Breast epithelium (tissue), 4 donors: ENCODE results near the gene BTK. TPM values are rescaled to one million over a fixed set of nuclear protein-coding genes. Genes with fewer than 3 reads are reported as not detected.

ENCODE experiments used
- DNase-seq, 2 donors: peaks; one replicate each; pipeline ENCODE4 v3.0.0-alpha.2; 2019; ENCODE audit warnings: low spot score in 2 of 2
- H3K27ac ChIP-seq, 2 donors: fragments of 200-600 bp; sonication (generic) in 1 of 2; one replicate each; pipeline ENCODE4 v1.5.1; 2016 to 2019; ENCODE audit warnings: mild to moderate bottlenecking in 1 of 2
- H3K27me3 ChIP-seq, 2 donors: fragments of 200-600 bp; sonication (generic) in 1 of 2; one replicate each; pipeline versions ENCODE4 v1.5.1 to v1.6.0; 2017 to 2019; ENCODE audit warnings: control low read depth in 1 of 2, mild to moderate bottlenecking in 1 of 2
- H3K36me3 ChIP-seq: fragments of 200-600 bp; one replicate; pipeline ENCODE4 v1.5.1; 2019
- H3K4me1 ChIP-seq, 2 donors: fragments of 200-600 bp; sonication (generic); one replicate each; pipeline ENCODE4 v1.5.1; 2016 to 2019; ENCODE audit warnings: control low read depth in 1 of 2
- H3K4me3 ChIP-seq, 3 donors: fragments of 200-600 bp; sonication (generic); 1 replicate in 2 of 3; 2 replicates in 1 of 3; pipeline ENCODE4 v1.5.1; 2016 to 2019; ENCODE audit warnings: mild to moderate bottlenecking in 3 of 3, moderate library complexity in 2 of 3
- H3K9me3 ChIP-seq, 2 donors: fragments of 200-600 bp; sonication (generic) in 1 of 2; one replicate each; pipeline ENCODE4 v1.5.1; 2016 to 2019; ENCODE audit warnings: control low read depth in 1 of 2
- POLR2A ChIP-seq: fragments of 450-650 bp; IDR thresholded peaks from one replicate; pipeline ENCODE4 v1.6.1; 2016; ENCODE audit warnings: antibody characterized with exemption, mild to moderate bottlenecking, moderate library complexity
- POLR2AphosphoS5 ChIP-seq, 3 donors: sonication (generic); formaldehyde crosslinking; IDR thresholded peaks; one replicate each; pipeline ENCODE4 v1.6.1; 2017; ENCODE audit warnings: antibody characterized with exemption in 3 of 3
- intact Hi-C: fragments of 100-400 bp; cut with DNase I; formaldehyde crosslinking; loops from one replicate; pipeline ENCODE4 v1.15.1; 2023; ENCODE audit warnings: low total_unique reads
- total RNA-seq, 3 donors: library from RNA; depleted of rRNA; stranded (reverse); fragments of >200 nt; gene quantifications; one replicate each; pipeline ENCODE4 v1.1.0, GENCODE V29; 2016
- TF ChIP-seq, protein P1 (sequence below), 3 donors: fragments of 450-650 bp; IDR thresholded peaks; one replicate each; pipeline ENCODE4 v1.5.1; 2016 to 2017; ENCODE audit warnings: antibody characterized with exemption in 3 of 3, mild to moderate bottlenecking in 3 of 3, moderate library complexity in 3 of 3

The BTK gene
- total RNA-seq, 3 donors from 2014 or later: 3.9 to 19.7 (median 7.9) TPM

DNA sequence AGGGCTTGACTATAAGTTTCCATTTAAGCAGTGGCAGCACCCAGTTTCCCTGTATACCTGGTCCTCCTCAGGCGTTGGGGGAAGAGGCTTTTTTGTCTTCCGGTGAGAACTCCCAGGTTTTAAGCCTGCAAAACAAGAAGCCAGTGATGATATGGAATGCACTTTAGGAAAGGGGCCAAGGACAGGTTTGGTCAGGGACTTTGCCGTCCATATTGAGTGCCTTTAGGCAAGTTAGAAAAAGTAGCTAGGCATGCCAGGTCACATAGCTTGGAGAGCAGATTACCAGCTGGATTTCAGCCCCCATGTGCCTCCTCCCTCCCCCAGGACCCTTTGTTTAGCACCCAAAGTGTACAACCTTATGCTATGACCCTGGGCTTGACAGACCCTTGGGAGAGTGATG, 23.9 kb downstream of the BTK start:
- no peak for DNase-seq
- H3K9me3 ChIP-seq: no peaks in the 10 kb centered on the region
- TF ChIP-seq, protein P1, sequence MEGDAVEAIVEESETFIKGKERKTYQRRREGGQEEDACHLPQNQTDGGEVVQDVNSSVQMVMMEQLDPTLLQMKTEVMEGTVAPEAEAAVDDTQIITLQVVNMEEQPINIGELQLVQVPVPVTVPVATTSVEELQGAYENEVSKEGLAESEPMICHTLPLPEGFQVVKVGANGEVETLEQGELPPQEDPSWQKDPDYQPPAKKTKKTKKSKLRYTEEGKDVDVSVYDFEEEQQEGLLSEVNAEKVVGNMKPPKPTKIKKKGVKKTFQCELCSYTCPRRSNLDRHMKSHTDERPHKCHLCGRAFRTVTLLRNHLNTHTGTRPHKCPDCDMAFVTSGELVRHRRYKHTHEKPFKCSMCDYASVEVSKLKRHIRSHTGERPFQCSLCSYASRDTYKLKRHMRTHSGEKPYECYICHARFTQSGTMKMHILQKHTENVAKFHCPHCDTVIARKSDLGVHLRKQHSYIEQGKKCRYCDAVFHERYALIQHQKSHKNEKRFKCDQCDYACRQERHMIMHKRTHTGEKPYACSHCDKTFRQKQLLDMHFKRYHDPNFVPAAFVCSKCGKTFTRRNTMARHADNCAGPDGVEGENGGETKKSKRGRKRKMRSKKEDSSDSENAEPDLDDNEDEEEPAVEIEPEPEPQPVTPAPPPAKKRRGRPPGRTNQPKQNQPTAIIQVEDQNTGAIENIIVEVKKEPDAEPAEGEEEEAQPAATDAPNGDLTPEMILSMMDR (IDR thresholded peaks at IDR 0.05): no peak
- TF ChIP-seq POLR2AphosphoS5 (IDR thresholded peaks at IDR 0.05) (no peak), POLR2A (no peak)

DNA sequence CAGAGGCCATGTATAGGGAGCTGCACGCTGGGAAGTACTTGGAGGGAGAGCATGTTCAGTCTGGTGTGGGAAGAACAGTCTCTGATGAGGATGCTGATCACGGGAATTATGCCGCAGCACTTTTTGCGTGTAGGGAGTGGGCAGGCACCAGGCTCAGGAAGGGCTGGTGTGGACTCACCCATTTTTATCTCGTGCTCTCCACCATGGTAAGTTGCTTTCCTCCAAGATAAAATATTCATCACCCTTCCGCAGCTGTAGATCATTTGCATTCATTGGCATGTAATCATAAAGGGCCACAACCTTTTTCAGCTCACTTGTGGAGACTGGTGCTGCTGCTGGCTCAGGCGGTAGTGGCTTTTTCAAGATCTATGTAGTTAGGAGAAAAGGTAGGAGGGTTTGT, 25.6 kb downstream of the BTK start:
- no peaks in the 10 kb centered on the region for H3K9me3 ChIP-seq
- H3K4me3 ChIP-seq: no peak overlapping the region
- H3K36me3 ChIP-seq: no peaks in the 10 kb centered on the region
- no peak for TF ChIP-seq POLR2A
- TF ChIP-seq POLR2AphosphoS5 (IDR thresholded peaks at IDR 0.05): no peak
- TF ChIP-seq, protein P1 (IDR thresholded peaks at IDR 0.05): no peak
- no peak for DNase-seq
- H3K27ac ChIP-seq: no peak overlapping the region
- no peaks in the 10 kb centered on the region for H3K4me1 ChIP-seq
- peaks cover 0 to 60% of the 10 kb centered on the region in 2 donors for H3K27me3 ChIP-seq
- intact Hi-C loops: no loop called here

More for the DNA sequence above, 23.9 kb downstream of the BTK start:
- peaks cover 0 to 53% of the 10 kb centered on the region in 2 donors for H3K27me3 ChIP-seq
- no peaks in the 10 kb centered on the region for H3K4me1 ChIP-seq
- intact Hi-C loops: no loop called here
- H3K4me3 ChIP-seq: no peak overlapping the region
- H3K36me3 ChIP-seq: no peaks in the 10 kb centered on the region
- H3K27ac ChIP-seq: no peak overlapping the region

DNA sequence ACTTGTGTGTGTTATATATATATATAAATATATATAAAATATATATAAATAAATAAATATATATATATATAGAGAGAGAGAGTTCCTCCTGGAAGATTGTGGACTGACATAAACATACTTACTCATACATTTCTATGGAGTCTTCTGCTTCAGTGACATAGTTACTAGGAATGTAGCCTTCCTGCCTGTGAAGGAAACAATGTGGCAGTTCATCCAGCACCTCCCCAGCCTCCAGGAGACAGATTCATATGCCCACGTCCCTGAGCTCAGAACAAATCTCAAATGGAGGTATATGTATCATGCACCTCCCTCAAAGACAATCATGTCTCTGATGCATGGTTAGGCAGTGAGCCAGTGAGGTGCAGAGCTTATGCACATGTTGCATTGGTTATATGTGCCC, 26.0 kb downstream of the BTK start:
- H3K36me3 ChIP-seq: no peaks in the 10 kb centered on the region
- H3K9me3 ChIP-seq: no peaks in the 10 kb centered on the region
- TF ChIP-seq POLR2A: no peak
- TF ChIP-seq, protein P1 (IDR thresholded peaks at IDR 0.05): no peak
- TF ChIP-seq POLR2AphosphoS5 (IDR thresholded peaks at IDR 0.05): no peak
- no peaks in the 10 kb centered on the region for H3K4me1 ChIP-seq
- H3K27me3 ChIP-seq: peaks cover 0 to 57% of the 10 kb centered on the region in 2 donors
- no peak for DNase-seq
- H3K27ac ChIP-seq: no peak overlapping the region
- no peak overlapping the region for H3K4me3 ChIP-seq
- intact Hi-C loops: no loop called here

DNA sequence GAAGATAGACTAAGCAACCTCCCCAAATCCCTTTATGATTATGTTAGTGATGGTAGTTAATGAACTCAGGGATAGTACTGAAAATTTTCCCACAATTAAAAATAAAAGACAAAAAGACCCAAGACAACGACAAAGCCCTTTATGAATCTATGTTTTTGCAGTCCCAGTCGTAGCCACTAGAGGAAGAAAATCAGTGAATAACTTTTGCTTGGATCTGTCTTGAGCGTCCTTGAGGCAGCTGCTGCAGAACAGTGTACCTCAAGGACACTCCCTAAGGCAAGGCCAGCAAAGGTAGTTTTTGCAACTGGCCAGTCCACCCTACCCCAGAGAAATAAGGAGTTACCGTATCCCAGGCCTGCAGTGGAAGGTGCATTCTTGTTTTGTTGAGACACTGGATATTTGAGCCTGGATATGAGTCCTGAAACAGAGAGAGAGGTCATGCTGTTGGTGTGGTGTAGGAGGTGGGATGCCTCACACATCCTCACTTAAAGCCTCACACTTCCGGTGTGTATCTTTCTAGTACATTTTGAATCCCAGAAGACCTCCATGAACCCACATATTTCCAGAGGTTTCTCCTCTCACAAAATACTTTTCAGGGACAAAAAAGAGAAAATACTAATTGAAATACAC, 28.7 kb downstream of the BTK start:
- Histone ChIP-seq H3K36me3 (no peaks in the 10 kb centered on the region), H3K4me3 (no peak overlapping the region), H3K4me1 (no peaks in the 10 kb centered on the region), H3K9me3 (no peaks in the 10 kb centered on the region), H3K27ac (no peak overlapping the region), H3K27me3 (peaks cover 0 to 54% of the 10 kb centered on the region in 2 donors)
- TF ChIP-seq POLR2AphosphoS5 (IDR thresholded peaks at IDR 0.05) (no peak), POLR2A (no peak)
- TF ChIP-seq, protein P1 (IDR thresholded peaks at IDR 0.05): no peak
- intact Hi-C loops: no loop called here
- no peak for DNase-seq

DNA sequence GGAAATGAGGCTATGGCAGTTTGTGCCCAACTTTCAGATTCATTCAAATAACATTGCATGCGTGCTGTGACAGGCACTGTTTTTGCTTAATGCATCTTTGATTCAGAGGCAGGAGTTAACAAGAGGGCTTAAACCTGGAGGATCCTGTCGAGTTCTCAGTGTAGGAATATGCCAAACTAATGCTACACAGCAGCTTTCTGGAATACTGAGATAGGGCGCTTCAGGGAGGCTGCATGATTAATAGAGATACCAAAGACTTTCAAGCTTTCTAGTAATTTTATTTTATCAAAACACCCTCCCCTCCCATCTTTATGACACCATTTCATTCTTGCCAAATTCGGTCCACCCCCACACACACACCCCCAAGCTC, 36.8 kb downstream of the BTK start:
- no peak for DNase-seq
- Histone ChIP-seq H3K36me3 (no peaks in the 10 kb centered on the region), H3K27ac (peak overlapping the region in 1 of 2 donors; percentile 92), H3K4me1 (no peaks in the 10 kb centered on the region), H3K4me3 (peak overlapping the region; percentile 64 to 81 (median 65)), H3K27me3 (peaks cover 0 to 19% of the 10 kb centered on the region in 2 donors), H3K9me3 (no peaks in the 10 kb centered on the region)
- TF ChIP-seq POLR2A: no peak
- TF ChIP-seq, protein P1 (IDR thresholded peaks at IDR 0.05): no peak
- intact Hi-C loops: no loop called here
